ENCODE results near the gene CAPN15.
"Not testable (repeated sequence)": the region's sequence is repeated elsewhere in the genome, so short reads cannot be mapped to it uniquely, and the experiment has no call there.

The CAPN15 gene

DNA sequence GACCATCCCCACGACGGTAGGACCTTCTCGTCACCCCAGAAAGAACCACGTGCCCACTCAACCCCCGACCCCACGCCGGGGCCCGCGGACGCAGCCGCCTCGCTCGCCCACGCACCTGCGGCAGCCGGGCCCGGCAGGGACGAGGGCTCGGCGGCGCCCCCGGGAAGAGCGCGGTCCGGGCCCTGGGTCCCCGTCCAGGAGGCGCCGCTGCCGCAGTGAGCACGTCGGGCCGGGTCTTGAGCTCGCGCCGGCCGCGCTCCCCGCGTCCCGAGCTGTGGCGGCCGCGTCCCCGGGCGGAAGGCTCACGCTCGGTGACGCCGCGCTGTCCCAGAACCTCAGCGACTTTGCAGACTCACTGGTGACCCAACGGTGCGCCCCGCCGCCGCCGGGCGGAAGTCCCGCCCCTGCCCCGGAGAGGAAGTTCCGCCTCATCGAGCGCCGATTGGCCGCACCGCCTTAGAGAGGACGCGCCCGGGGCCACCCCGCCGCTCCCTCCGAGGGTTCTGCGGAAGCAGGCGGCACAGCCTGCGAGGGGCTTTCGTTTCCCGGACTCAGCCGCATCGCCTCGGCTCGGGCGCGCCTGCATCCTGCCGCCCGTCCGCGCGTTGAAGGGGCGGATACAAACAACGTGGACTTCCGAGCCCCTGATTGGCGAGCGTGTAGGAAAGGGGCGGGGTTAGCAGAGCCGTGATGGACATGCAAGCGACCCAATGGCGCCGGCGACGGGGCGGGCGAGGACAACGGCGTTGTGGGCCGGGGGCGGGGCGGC lies 61.6 kb downstream of the CAPN15 start:
- in situ Hi-C loops (cut with MboI; ENCODE audit: low sequenced_read_pairs): no loop called here

DNA sequence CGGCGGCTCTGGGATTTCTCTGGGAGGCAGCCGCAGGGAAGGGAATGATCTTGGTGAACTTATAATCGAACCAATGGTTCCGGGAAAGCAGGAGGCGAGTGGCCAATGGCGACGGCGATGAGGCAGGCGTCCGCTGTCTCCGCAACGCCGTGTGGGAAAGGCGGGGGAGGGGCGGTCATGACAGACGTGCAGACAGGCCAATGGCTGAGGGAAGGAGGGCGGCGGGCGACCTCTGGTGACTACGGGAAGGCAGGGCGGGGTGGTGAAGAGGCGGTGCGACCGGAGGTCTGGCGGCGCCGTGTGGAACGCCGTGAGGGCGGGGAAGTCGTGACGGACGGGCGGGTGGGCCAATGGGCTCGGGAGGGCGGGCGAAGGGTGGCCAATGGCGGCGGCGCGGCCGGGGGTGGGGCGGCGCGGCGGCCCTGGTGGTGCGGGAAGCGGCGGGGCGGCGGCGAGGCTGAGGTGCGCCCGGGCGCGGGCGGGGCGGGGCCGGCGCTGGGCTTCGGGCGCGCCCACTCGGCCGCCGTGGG lies 62.2 kb downstream of the CAPN15 start, which contains the start of gene RAB40C:
RAB40C (plus strand) TSS at position 409 of the 530 bp plus-strand sequence. CDS start 226 bp downstream, outside the sequence.
- in situ Hi-C loops (cut with MboI; ENCODE audit: low sequenced_read_pairs): no loop called here

DNA sequence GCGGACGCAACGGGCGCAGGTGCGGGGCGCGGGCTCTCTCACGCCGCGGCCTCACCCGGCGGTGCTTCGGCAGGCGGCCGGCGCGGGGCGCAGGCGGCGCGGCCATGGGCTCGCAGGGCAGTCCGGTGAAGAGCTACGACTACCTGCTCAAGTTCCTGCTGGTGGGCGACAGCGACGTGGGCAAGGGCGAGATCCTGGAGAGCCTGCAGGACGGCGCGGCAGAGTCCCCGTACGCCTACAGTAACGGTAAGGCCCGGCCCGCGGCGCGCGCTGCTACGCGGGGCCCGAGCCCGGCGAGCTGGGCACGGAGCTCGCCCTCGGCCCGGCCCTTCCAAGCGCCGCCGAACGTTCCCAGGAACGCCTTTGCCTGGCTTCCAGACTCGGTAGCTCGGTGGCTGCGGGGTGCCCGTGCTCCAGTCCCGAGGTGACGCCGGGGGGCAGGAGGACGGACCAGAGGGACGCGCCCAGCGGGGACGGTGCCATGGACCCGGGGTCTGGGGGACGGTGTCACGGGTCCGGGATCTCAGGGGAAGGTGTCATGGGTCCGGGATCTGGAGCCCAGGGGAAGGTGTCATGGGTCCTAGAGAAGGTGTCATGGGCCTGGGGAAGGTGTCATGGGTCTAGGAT lies 62.8 kb downstream of the CAPN15 start:
- in situ Hi-C loops (cut with MboI; ENCODE audit: low sequenced_read_pairs): no loop called here

DNA sequence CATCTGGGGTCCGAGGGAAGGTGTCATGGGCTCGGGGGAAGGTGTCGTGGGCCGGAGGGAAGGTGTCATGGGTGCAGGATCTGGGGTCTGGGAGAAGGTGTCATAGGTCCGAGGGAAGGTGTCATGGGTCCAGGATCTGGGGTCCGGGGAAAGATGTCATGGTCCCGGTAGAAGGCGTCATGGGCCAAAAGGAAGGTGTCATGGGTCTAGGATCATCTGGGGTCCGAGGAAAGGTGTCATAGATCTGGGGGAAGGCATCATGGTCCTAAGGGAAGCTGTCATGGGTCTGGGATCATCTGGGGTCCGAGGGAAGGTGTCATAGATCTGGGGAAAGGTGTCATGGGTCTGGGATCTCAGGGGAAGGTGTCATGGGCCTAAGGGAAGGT lies 63.3 kb downstream of the CAPN15 start:
- in situ Hi-C loops (cut with MboI; ENCODE audit: low sequenced_read_pairs): no loop called here

- in situ Hi-C loops (cut with MboI; ENCODE audit: low sequenced_read_pairs): no loop called here
These were observed 63.7 kb downstream of the CAPN15 start for GRCh38 chr16:591231-591630.

DNA sequence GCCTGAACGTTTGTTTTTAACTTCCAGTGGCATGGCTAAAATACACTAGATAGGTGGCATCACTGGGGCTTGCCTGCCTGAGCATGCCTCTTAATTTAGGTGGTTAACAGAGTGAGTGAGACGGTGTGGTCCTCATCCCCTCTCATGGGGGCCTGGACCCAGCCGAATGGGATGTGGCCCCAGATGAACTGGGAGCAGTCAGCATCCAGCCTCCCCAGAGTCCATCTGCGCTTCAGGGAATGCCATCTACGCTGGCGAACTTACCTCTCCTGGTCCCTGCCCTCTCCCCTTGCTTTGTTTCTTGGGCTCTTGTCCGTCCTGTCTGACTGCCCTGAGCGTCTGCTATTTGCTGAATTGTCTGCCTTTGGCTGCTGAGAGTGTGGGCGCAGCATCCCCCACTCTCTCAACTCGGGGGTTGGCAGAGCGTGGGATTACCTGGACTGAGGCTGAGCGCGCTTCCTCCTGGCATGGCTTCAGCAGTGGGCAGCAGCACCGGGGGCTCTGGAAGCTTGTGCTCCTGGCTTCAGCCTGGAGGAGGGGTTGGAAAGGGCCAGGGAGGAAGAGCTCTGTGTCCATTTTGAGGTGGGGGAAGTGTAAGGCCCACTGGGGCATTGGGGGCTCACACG lies 64.5 kb downstream of the CAPN15 start:
- in situ Hi-C loops (cut with MboI; ENCODE audit: low sequenced_read_pairs): no loop called here

GRCh38 chr16:592518-593306 lies 65.2 kb downstream of the CAPN15 start:
- in situ Hi-C loops (cut with MboI; ENCODE audit: low sequenced_read_pairs): no loop called here

DNA sequence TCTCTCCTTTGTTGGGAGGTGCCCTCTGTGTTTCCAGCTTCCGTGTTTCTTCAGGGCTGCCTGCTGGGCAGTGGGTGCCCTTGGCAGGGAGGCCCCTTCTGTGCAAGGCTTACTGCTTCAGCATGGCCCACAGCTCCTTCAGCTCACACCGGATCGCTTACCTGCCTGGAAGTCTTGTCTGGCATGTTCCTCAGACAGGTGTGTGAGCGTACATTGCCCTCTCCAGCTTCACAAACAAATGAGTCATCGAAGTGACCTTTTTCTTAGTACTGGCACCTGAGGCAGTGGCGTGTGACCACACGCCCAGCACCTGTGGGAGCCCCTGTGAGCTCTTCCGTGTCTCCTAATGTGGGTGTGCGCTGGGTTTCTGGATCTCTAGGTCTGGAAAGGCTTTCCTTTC lies 65.9 kb downstream of the CAPN15 start:
- in situ Hi-C loops (cut with MboI; ENCODE audit: low sequenced_read_pairs): no loop called here

DNA sequence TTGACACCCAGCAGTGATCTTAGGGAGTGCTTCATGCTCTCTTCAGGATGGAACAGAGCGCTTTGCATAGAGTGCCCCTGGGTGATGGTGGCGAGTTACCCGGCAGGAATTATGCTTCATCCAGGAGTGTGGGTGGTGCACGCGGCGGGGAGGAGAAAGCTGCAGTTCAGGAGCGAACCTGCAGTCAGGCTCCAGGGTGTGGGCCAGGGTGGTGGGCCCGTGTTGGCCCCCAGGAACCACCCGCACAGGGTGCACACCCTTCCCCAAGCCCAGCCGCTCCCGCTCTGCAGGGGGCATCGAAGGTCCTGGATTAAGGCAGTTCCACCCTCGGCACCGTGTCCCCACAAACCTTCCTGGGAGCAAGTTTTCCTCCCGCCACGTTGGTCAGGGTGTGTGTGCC lies 66.3 kb downstream of the CAPN15 start:
- in situ Hi-C loops (cut with MboI; ENCODE audit: low sequenced_read_pairs): no loop called here

DNA sequence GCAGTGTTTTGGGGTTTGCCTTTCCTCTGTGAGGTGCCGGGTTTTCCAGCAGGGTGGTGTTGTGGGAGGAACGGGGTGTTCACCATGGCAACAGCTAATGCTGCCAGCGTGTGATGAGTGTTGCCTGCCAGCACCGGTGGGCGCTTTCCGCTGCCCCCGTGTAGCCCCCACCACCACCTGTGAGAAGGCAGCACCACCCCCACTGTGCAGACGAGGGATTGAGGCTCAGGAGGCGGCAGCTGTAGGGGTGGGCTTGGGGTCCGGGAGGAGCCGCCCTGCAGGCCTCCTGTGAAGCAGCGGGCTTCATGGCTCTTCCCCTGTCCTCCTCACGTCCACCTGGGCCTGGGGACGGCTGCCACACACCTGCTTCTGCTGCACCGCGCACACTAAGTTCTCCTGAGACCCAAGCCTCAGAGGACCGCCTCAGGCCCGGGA lies 67.6 kb downstream of the CAPN15 start:
- in situ Hi-C loops (cut with MboI; ENCODE audit: low sequenced_read_pairs): no loop called here

- in situ Hi-C loops (cut with MboI; ENCODE audit: low sequenced_read_pairs): no loop called here
These were observed 68.6 kb downstream of the CAPN15 start for GRCh38 chr16:595942-596735.

GRCh38 chr16:596736-597060 lies 69.2 kb downstream of the CAPN15 start:
- in situ Hi-C loops (cut with MboI; ENCODE audit: low sequenced_read_pairs): no loop called here

- in situ Hi-C loops (cut with MboI; ENCODE audit: low sequenced_read_pairs): not testable (repeated sequence)
These were observed 70.1 kb downstream of the CAPN15 start for GRCh38 chr16:597655-598054.

GRCh38 chr16:598823-599739 lies 71.6 kb downstream of the CAPN15 start:
- in situ Hi-C loops (cut with MboI; ENCODE audit: low sequenced_read_pairs): no loop called here

- in situ Hi-C loops (cut with MboI; ENCODE audit: low sequenced_read_pairs): no loop called here
These were observed 73.3 kb downstream of the CAPN15 start for GRCh38 chr16:600781-601180.

GRCh38 chr16:603933-604332 lies 76.4 kb downstream of the CAPN15 start:
- in situ Hi-C loops (cut with MboI; ENCODE audit: low sequenced_read_pairs): no loop called here

All from hTERT RPE-1 (cell line).